A673 (cell line): ENCODE results near the gene KIF1A.

Source experiments
- CTCF ChIP-seq: fragments of 300-800, 200-600 bp; sonication (generic); conservative IDR thresholded peaks from 2 replicates; pipeline ENCODE4 v1.5.1; 2017; ENCODE audit warnings: low read depth, mild to moderate bottlenecking, antibody characterized with exemption, low read length, moderate library complexity, mixed read lengths
- EZH2 ChIP-seq: fragments of 200-600 bp; sonication (generic); IDR thresholded peaks from 2 replicates; pipeline ENCODE4 v1.6.1; 2017; ENCODE audit warnings: borderline replicate concordance, low read depth, mild to moderate bottlenecking, mixed read lengths, antibody characterized with exemption, low read length; ENCODE audit not compliant: poor library complexity, severe bottlenecking

- TF ChIP-seq CTCF (no peak), EZH2 (no peak)
Observed at GRCh38 chr2:240741091-240741490, 78.9 kb downstream of the KIF1A start.
